GM23248 (cell line): ENCODE data around the gene NUTM2G.
"Not testable (repeated sequence)": the region's sequence is repeated elsewhere in the genome, so short reads cannot be mapped to it uniquely, and the experiment has no call there.

Experiments
- EZH2 ChIP-seq: fragments of 200-600 bp; sonication (generic); IDR thresholded peaks from 2 replicates; pipeline ENCODE4 v1.6.1; 2018; ENCODE audit warnings: antibody characterized with exemption, mild to moderate bottlenecking; ENCODE audit not compliant: insufficient read depth, poor library complexity, severe bottlenecking
- EZH2phosphoT487 ChIP-seq: fragments of 200-600 bp; sonication (generic); IDR thresholded peaks from 2 replicates; pipeline ENCODE4 v1.6.1; 2018; ENCODE audit warnings: antibody characterized with exemption, moderate library complexity, mild to moderate bottlenecking, low read depth; ENCODE audit not compliant: insufficient read depth

DNA sequence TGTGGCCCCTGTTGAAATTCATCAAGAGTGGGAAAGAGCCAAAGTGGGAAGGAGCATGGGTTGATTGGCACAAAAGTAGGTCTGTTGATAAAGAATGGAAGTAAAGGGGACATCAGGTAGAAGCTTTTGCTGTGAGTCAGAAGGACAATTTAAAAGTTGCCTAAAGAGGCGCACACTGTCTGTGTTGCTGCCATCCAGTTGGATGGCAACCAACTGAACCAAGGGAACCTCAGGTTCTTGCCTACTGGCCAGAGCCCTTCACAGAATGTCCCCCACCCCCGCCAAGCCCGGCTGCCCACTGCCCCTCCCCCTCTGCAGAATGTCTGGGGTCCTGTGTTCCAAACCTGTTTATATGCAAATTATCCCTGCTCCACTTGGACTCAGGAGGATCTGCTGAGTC, at the start of gene NUTM2G:
- TF ChIP-seq EZH2phosphoT487, EZH2: not testable (repeated sequence)
